HG03469 (cell line): Measurements from ENCODE around the gene DIP2C.

Experiments
- ATAC-seq: cut with Tn5 transposase; IDR thresholded peaks from one replicate; pipeline ENCODE4 v1.9.1; 2021; ENCODE audit warnings: mild to moderate bottlenecking, moderate library complexity, moderate number of reproducible peaks; ENCODE audit not compliant: unreplicated experiment

DIP2C gene

GRCh38 chr10:677750-678661, 11.5 kb downstream of the DIP2C start:
- no peak for ATAC-seq

DNA sequence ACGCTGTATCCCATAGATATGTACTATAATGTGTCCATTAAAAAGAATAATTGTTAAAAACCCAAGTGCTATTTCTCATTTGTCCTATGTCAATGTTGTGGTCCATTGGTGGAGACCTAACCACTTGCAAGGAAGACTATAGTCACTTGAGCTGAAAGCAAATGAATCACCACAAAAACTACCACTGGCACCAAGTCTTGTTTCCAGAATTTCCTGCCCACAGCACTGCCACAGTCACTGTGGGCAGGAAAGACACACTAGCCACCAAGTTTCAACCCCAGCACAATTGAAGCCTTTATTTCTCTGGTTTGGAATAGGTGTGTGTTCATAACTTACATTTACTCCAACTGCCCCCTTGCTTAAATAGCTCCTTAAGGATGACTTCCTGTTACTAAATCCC, 12.4 kb downstream of the DIP2C start:
- ATAC-seq, result no peak

DNA sequence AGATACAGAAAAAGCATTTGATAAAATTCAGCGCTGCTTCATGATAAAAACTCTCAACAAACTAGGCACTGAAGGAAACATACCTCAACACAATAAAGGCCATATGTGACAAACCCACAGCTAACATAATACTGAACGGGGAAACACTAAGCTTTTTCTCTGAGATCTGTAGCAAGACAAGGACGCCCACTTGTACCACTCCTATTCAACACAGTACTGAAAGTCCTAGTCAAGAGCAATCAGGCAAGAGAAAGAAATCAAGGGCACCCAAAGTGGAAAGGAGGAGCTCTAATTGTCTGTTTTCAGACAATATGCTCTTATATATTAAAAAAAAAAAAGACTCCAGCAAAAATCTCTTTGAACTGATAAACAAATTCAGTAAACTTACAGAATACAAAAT, 13.3 kb downstream of the DIP2C start:
- ATAC-seq, result no peak

- no peak for ATAC-seq
Observed at GRCh38 chr10:675532-675931, 13.9 kb downstream of the DIP2C start.

DNA sequence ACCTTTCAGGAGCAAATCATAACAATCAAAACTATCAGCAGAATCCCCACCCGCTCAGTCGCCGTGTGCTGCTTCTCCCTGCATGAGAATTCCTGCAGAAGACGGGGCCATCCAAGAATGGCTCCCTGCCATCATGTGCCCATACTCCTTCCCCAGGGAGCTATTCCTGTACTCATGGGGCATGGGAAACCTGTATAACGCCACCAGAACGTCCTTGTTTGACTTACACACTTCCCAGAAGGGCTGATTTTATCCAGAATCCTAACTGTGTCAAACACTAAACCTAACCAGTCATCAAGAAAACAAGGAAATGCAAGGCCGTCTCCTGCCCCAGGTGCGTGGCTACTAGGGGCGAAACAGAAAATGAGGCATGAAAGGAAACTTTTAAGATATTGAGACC, 16.0 kb downstream of the DIP2C start:
- no peak for ATAC-seq

DNA sequence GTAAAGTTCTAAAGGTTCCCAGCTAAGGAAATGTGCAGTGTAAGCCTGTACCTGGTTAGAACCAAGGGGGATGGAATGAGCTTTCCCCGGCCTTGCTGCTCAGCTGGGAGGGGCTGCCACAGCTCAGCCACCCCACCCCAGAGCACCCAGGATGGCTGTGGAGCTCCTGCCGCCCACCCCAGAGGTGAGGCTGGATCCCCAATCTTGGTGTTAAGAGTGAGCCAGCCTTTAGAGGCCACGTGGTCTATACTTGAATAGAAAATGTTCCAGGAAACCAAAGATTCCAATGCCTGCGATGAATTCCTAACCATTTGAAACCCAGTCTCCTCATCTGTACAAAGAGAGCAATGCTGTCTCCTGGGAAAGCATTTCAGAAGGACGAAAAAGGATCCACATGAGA, 16.5 kb downstream of the DIP2C start:
- ATAC-seq, result no peak

GRCh38 chr10:672203-672602, 17.3 kb downstream of the DIP2C start:
- ATAC-seq, result no peak

DNA sequence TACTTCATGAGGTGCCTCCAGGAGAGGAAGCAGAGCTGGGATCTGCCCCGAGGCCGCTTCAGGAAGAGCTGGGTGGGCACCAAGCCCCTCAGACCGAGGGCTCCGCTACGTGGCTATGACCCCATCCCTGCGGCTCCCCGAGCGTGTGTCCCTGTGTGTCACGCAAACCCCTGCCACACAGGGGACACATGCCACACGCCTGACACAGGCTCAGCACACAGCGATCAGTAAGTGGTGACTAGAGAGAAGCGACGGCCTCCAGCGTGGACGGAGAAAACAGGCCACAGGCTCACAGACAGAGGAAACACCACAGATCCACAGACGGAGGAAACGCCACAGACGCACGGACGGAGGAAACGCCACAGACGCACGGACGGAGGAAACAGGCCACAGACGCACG, 18.5 kb downstream of the DIP2C start:
- no peak for ATAC-seq

GRCh38 chr10:670038-670437, 19.4 kb downstream of the DIP2C start:
- ATAC-seq, result no peak

GRCh38 chr10:668786-669485, 20.5 kb downstream of the DIP2C start:
- ATAC-seq, result no peak

- ATAC-seq, result no peak
Observed at GRCh38 chr10:667602-668143, 21.8 kb downstream of the DIP2C start.

GRCh38 chr10:667096-667495, 22.4 kb downstream of the DIP2C start:
- no peak for ATAC-seq

- no peak for ATAC-seq
Observed at GRCh38 chr10:666237-667012, 23.0 kb downstream of the DIP2C start.

DNA sequence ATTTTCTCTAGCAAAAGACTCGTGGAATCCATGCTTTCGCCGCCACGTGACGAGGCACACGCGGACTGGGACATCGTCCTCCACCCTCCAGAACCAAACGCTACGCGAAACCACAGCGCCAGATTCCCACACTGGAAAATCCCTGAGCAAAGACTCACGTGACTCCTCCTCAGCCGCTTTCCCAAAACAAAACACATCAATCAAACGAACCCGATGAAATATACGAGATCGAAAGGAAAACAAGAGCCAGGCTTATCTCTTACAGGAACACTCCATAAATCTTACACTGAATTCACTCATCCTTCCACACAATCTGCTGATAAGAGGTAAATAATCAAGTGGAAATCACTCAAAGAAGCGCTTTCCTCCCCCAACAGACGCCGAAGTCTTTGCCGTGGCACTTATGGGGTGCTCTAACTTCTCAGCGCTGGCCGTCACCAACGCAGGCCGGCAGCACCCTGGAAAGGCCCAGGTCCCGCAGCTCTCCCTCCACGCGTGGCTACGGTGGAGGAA, 23.8 kb downstream of the DIP2C start:
- no peak for ATAC-seq

DNA sequence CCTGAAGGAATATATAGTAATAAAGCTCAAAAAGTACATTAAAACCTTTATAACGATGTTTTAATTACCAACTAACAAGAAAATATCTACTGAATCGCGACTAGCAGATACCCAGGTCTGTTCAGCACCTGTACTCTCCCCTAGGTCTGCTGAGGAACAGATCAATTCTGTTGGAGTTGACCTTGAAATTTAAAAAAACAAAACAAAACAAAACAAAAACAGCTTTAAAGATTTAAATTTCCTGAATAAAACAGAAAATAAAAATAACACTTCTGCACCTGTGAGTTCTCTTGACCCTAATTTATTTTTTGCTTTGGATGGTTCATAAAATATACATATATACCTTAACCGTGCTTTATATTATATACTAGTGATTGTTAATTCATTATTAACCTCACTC, 24.6 kb downstream of the DIP2C start:
- no peak for ATAC-seq

GRCh38 chr10:664301-664700, 25.2 kb downstream of the DIP2C start:
- no peak for ATAC-seq

- ATAC-seq, result no peak
Observed at GRCh38 chr10:663831-664251, 25.6 kb downstream of the DIP2C start.

DNA sequence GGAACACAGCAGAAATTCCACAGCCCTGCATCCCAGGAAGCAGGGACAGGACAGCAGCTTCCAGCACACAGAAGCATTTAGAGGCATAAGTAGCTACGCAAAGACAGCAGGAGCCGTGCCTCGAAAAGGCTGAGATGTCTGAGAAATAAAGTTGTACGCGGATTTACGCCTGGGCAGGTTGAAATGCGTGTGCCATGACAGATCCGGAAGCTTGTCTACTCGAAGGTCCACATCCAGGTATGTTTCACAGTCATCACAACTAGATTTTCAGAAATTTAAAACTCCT, 26.1 kb downstream of the DIP2C start:
- no peak for ATAC-seq

- ATAC-seq, result no peak
Observed at GRCh38 chr10:662686-663465, 26.6 kb downstream of the DIP2C start.

DNA sequence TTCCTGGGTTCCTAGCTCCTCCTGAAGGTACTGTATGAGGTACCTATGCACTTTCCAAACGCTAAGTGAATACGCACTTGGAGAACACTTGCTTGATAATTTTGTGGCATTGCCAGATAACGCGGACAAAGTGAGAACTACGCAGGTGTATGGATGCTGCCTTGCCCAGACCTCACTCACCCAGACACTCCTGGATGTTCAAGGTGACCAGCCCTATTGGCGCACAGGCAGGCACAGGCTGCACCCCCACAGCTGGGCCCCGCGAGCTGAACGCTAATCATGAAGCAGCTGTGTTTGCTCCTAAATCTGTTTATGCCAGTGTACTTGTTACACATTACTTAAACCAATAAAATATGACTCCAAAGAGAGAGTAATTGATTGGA, 27.3 kb downstream of the DIP2C start:
- no peak for ATAC-seq
